ENCODE data around the gene MYRIP.

GRCh38 chr3:40054568-40055222 is 245.3 kb downstream of the MYRIP start:
- TF ChIP-seq RAD21 (IDR thresholded peaks at IDR 0.05; ENCODE audit: insufficient read depth, low read depth, low read length) (no peak), MTA2 (IDR thresholded peaks at IDR 0.05; ENCODE audit: low read depth) (no peak)

All from GM12878 (cell line).